K562 (cell line): Measurements from ENCODE around the gene ATXN7. TPM values are rescaled to one million over a fixed set of nuclear protein-coding genes. Genes with fewer than 3 reads are reported as not detected.

Experiments used
- ATAC-seq: fragments of 200-7000 bp; cut with Tn5 transposase; 3 replicates; pipeline ENCODE4 v1.9.1; 2020; ENCODE audit warnings: moderate library complexity
- BruUV-seq: library from RNA; stranded (reverse); fragments of 400-500 nt; replicated peaks from 2 replicates; lab custom pipeline; 2021; lab: Mats Ljungman, UMichigan
- CTCF ChIA-PET: fragments of 300-600 bp; formaldehyde crosslinking; extraction: SDS; loops from one replicate; lab custom pipeline; 2021; ENCODE audit warnings: low intra/inter-chr PET ratio; lab: Yijun Ruan, JAX
- POLR2A ChIA-PET: fragments of 300-600, 350-650 bp; sonication (Branson Sonifier 250); formaldehyde crosslinking; extraction: SDS; loops from one replicate; lab custom pipeline; 2021; ENCODE audit warnings: antibody characterized with exemption, inconsistent platforms; lab: Yijun Ruan, JAX
- DNase-seq, 4 experiments: peaks; one replicate each; pipeline versions ENCODE4 v3.0.0 to v3.0.0-alpha.2; 2011 to 2018; ENCODE audit warnings: low spot score in 3 of 4, mixed read lengths in 3 of 4; ENCODE audit errors: extremely low read depth in 1 of 4
- FAIRE-seq: peaks from 2 replicates; lab custom pipeline; 2011; peaks lifted over from hg19 to GRCh38; lab: Jason Lieb, UNC
- H2AFZ ChIP-seq: 2 replicates; pipeline ENCODE4 v1.6.0; 2011; ENCODE audit warnings: low read depth, low read length, control low read depth, inconsistent platforms
- H3K27ac ChIP-seq: fragments of 200-600 bp; 3 replicates; pipeline ENCODE4 v1.8.0; 2011; ENCODE audit warnings: low read depth, mild to moderate bottlenecking, control low read depth, inconsistent platforms, low read length, moderate library complexity, mixed read lengths; ENCODE audit errors: extremely low read depth
- H3K27me3 ChIP-seq, 2 experiments: fragments of 300-600 bp in 1 of 2; 2 replicates in 1 of 2; 3 replicates in 1 of 2; pipeline versions ENCODE4 v1.6.0 to v1.8.0; 2011; ENCODE audit warnings: inconsistent platforms in 2 of 2, low read length in 2 of 2, mild to moderate bottlenecking in 1 of 2, mixed read lengths in 1 of 2, moderate library complexity in 1 of 2; ENCODE audit not compliant: control insufficient read depth in 2 of 2, insufficient read depth in 2 of 2
- H3K36me3 ChIP-seq: fragments of 300-600 bp; 3 replicates; pipeline ENCODE4 v1.8.0; 2011; ENCODE audit warnings: mild to moderate bottlenecking, low read length, inconsistent platforms; ENCODE audit not compliant: control insufficient read depth, insufficient read depth
- H3K4me1 ChIP-seq, 2 experiments: fragments of 200-600 bp in 1 of 2; replicated peaks in 1 of 2; 2 replicates in 1 of 2; 3 replicates in 1 of 2; pipeline versions ENCODE4 v1.5.1 to v1.8.0; 2011; ENCODE audit warnings: inconsistent platforms in 2 of 2, low read length in 2 of 2, mild to moderate bottlenecking in 1 of 2, mixed read lengths in 1 of 2, moderate library complexity in 1 of 2; ENCODE audit not compliant: control insufficient read depth in 2 of 2, insufficient read depth in 2 of 2
- H3K4me2 ChIP-seq: 2 replicates; pipeline ENCODE4 v1.6.1; 2011; ENCODE audit warnings: low read length, control low read depth, inconsistent platforms, mixed read lengths; ENCODE audit not compliant: insufficient read depth
- H3K4me3 ChIP-seq: fragments of 200-600 bp; sonication (generic), shearing (Covaris generic); 2 replicates; pipeline ENCODE4 v1.5.1; 2016; ENCODE audit warnings: control low read depth, inconsistent platforms
- H3K79me2 ChIP-seq: fragments of 200-600 bp; 3 replicates; pipeline ENCODE4 v1.8.0; 2011; ENCODE audit warnings: low read length, inconsistent platforms; ENCODE audit not compliant: control insufficient read depth, insufficient read depth
- H3K9ac ChIP-seq, 2 experiments: 2 replicates each; pipeline versions ENCODE4 v1.6.0 to v1.6.1; 2011; ENCODE audit warnings: low read depth in 2 of 2, low read length in 2 of 2, control low read depth in 1 of 2, inconsistent platforms in 1 of 2, mild to moderate bottlenecking in 1 of 2, mixed read lengths in 1 of 2; ENCODE audit not compliant: insufficient read depth in 1 of 2
- H3K9me1 ChIP-seq: one replicate; pipeline ENCODE4 v1.6.0; 2011; ENCODE audit warnings: inconsistent platforms, mild to moderate bottlenecking, low read length, moderate library complexity; ENCODE audit not compliant: control insufficient read depth, insufficient read depth
- H3K9me3 ChIP-seq: replicated peaks from 2 replicates; pipeline ENCODE4 v1.5.1; 2011; ENCODE audit warnings: low read depth, low read length, inconsistent platforms; ENCODE audit not compliant: control insufficient read depth, insufficient read depth
- H4K20me1 ChIP-seq: replicated peaks from 2 replicates; pipeline ENCODE4 v1.6.1; 2011; ENCODE audit warnings: low read length, inconsistent platforms, mixed read lengths; ENCODE audit not compliant: control insufficient read depth, insufficient read depth
- BDP1 ChIP-seq: IDR thresholded peaks from 3 replicates; pipeline ENCODE4 v1.6.1; 2011; ENCODE audit not compliant: insufficient read length, insufficient read depth
- CBFA2T3 ChIP-seq: fragments of 450-650 bp; IDR thresholded peaks from 2 replicates; pipeline ENCODE4 v1.6.1; 2017
- CEBPB ChIP-seq: fragments of 450-650 bp; IDR thresholded peaks from 2 replicates; pipeline ENCODE4 v1.6.1; 2016; ENCODE audit warnings: missing genetic modification characterization, missing compliant biosample characterization
- COPS2 ChIP-seq: fragments of 450-650 bp; conservative IDR thresholded peaks from 2 replicates; pipeline ENCODE4 v1.6.1; 2016; ENCODE audit warnings: mild to moderate bottlenecking, moderate library complexity
- E4F1 ChIP-seq: fragments of 250-450 bp; sonication (Bioruptor Pico); IDR thresholded peaks from 2 replicates; pipeline ENCODE4 v1.5.0; 2021; ENCODE audit warnings: mild to moderate bottlenecking, borderline replicate concordance
- ESRRA ChIP-seq: fragments of 450-650 bp; IDR thresholded peaks from 2 replicates; pipeline ENCODE4 v1.6.1; 2014; ENCODE audit warnings: low read depth, mild to moderate bottlenecking, moderate library complexity, borderline replicate concordance
- HDAC2 ChIP-seq: fragments of 450-650 bp; IDR thresholded peaks from 2 replicates; pipeline ENCODE4 v1.6.1; 2016; ENCODE audit warnings: mild to moderate bottlenecking
- HLTF ChIP-seq: fragments of 450-650 bp; IDR thresholded peaks from 2 replicates; pipeline ENCODE4 v1.6.1; 2016
- ILF3 ChIP-seq: fragments of 450-650 bp; IDR thresholded peaks from 2 replicates; pipeline ENCODE4 v1.6.1; 2018; ENCODE audit warnings: antibody characterized with exemption, mild to moderate bottlenecking, moderate library complexity, borderline replicate concordance
- JUN ChIP-seq, 2 experiments: sonication (generic) in 1 of 2; formaldehyde crosslinking in 1 of 2; IDR thresholded peaks; 2 replicates each; pipeline versions ENCODE4 v1.6.1 to v1.8.0; 2012 to 2022; ENCODE audit warnings: borderline replicate concordance in 2 of 2, mild to moderate bottlenecking in 2 of 2, improper control_type of control experiment in 1 of 2, low read depth in 1 of 2, low read length in 1 of 2, missing genetic modification reagents in 1 of 2
- LEF1 ChIP-seq: fragments of 450-650 bp; IDR thresholded peaks from 2 replicates; pipeline ENCODE4 v1.6.1; 2016; ENCODE audit warnings: mild to moderate bottlenecking
- NUFIP1 ChIP-seq: fragments of 450-650 bp; IDR thresholded peaks from 2 replicates; pipeline ENCODE4 v1.6.1; 2018; ENCODE audit not compliant: partially characterized antibody
- PHB ChIP-seq: fragments of 250-450 bp; sonication (Bioruptor Pico); IDR thresholded peaks from 2 replicates; pipeline ENCODE4 v1.5.0; 2021
- POLR3A ChIP-seq: IDR thresholded peaks from 2 replicates; pipeline ENCODE4 v1.6.1; 2011; ENCODE audit warnings: borderline replicate concordance, mild to moderate bottlenecking, moderate library complexity; ENCODE audit not compliant: insufficient read length, insufficient read depth; ENCODE audit errors: extremely low read depth
- RBM34 ChIP-seq: fragments of 200-400 bp; formaldehyde crosslinking; IDR thresholded peaks from 2 replicates; pipeline ENCODE4 v1.6.1; 2018; ENCODE audit warnings: low read length, borderline replicate concordance; ENCODE audit not compliant: insufficient read depth
- ZFP1 ChIP-seq: fragments of 450-650 bp; formaldehyde crosslinking; IDR thresholded peaks from 2 replicates; pipeline ENCODE4 v1.4.0; 2020; ENCODE audit warnings: mild to moderate bottlenecking, mixed read lengths
- ZNF384 ChIP-seq: IDR thresholded peaks from 2 replicates; pipeline ENCODE4 v1.6.1; 2012; ENCODE audit warnings: low read depth, low read length, improper control_type of control experiment
- ZNF644 ChIP-seq: fragments of 200-800 bp; sonication (Bioruptor generic); IDR thresholded peaks from 2 replicates; pipeline ENCODE4 v1.6.1; 2016; ENCODE audit warnings: low read depth, missing genetic modification characterization, missing compliant biosample characterization
- WGBS: fragments of 100-300 bp; shearing (Covaris generic); methylation state at CpG from one replicate; pipeline ENCODE4 v1.1.6; 2016; ENCODE audit warnings: low coverage, mixed read lengths; ENCODE audit not compliant: insufficient coverage; ENCODE audit errors: missing lambda C conversion rate; 5-methylcytosine and 5-hydroxymethylcytosine counted together
- in situ Hi-C: fragments of 300-500 bp; cut with MboI; formaldehyde crosslinking; loops from 4 replicates; pipeline ENCODE4 v1.15.0; 2018; ENCODE audit warnings: inconsistent platforms, mixed read lengths
- intact Hi-C: fragments of 100-400 bp; cut with micrococcal nuclease; formaldehyde crosslinking; loops from 2 replicates; pipeline ENCODE4 v1.14.2; 2022
- polyA plus RNA-seq, 8 experiments: library from polyadenylated mRNA; depleted of rRNA in 4 of 8; stranded (reverse) in 5 of 8; unstranded in 3 of 8; fragments of >200 nt; fragmentation: Nextera tagmentation in 2 of 8; fragmentation: Illumina TruSeq in 1 of 8; extraction: Ambion mirVana in 2 of 8; extraction: Trizol in 1 of 8; gene quantifications; 2 replicates each; pipeline versions ENCODE4 v1.2.1 to v1.2.3, GENCODE V29; 2011 to 2014; ENCODE audit warnings: inconsistent platforms in 1 of 8, missing spikeins in 1 of 8
- total RNA-seq, 7 experiments: library from RNA; depleted of rRNA in 6 of 7; stranded (reverse); fragments of >200 nt in 6 of 7; fragmentation: Illumina TruSeq in 2 of 7; extraction: Trizol in 2 of 7; gene quantifications; 2 replicates each; pipeline versions ENCODE4 v1.2.1 to v1.2.3, GENCODE V29; 2011 to 2021; ENCODE audit warnings: low replicate concordance in 1 of 7
- TF ChIP-seq, protein P1 (sequence below): fragments of 450-650 bp; IDR thresholded peaks from 2 replicates; pipeline ENCODE4 v1.6.1; 2016

Gene ATXN7
- total and polyA plus RNA-seq, 9 of the 15 experiments (the other 6 are each of a cell fraction or from before 2014, with no cell fraction given), result 0.41 to 9.2 (median 6.7) TPM

DNA sequence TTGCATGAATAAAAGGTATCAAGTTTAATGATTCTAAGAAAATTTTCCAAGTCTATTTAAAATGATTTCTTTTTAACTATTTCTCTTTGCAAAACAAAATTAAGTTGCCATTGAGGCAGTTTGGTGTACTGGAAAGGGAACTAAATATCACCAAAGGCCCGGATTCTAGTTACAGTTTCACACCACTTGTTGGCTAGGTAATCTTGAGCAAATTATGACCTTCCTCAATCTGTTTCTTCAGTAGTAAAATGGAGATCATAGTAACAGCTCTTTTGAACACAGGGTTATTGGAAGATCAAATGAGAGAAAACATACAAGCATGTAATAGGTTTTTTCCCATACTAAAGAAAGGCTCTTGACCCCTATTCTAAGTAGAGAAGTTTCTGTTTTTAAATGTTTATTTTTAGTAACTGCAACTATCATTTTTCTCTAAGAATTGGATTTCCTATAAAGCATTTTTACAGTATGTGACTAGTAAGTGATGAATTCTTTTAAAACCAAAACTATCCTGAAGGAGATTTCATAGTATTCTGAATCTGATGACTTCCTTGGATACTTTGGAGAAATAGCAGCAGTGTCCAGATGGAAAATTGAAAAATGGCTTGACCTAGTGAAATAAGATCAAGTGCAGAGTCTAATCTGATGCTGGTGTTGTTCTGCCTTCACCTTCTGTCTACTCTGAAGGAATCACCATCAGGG is 32.8 kb downstream of the ATXN7 start:
- intact Hi-C loops, result no loop called here
- Histone ChIP-seq H3K27me3 (no peaks in the 10 kb centered on the region), H3K9me1 (no peaks in the 10 kb centered on the region), H3K4me2 (no peak overlapping the region), H3K9me3 (no peaks in the 10 kb centered on the region), H3K4me1 (peaks cover 0 to 4% of the 10 kb centered on the region in 2 experiments; a peak in 2 of 5 replicates), H2AFZ (no peak overlapping the region), H3K36me3 (peaks cover 17% of the 10 kb centered on the region; the same call in 2 of the 3 replicates), H3K27ac (no peak overlapping the region), H3K9ac (no peak overlapping the region), H3K4me3 (no peak overlapping the region)
- POLR2A ChIA-PET, result no interaction called here
- CTCF ChIA-PET, result no interaction called here
- no TSS peak for BruUV-seq
- no peak for FAIRE-seq
- TF ChIP-seq POLR3A, result no peak
- no peak for TF ChIP-seq LEF1
- TF ChIP-seq CEBPB (tag), result no peak
- TF ChIP-seq ZFP1 (CRISPR knock-in tag), result no peak
- TF ChIP-seq, protein P1, sequence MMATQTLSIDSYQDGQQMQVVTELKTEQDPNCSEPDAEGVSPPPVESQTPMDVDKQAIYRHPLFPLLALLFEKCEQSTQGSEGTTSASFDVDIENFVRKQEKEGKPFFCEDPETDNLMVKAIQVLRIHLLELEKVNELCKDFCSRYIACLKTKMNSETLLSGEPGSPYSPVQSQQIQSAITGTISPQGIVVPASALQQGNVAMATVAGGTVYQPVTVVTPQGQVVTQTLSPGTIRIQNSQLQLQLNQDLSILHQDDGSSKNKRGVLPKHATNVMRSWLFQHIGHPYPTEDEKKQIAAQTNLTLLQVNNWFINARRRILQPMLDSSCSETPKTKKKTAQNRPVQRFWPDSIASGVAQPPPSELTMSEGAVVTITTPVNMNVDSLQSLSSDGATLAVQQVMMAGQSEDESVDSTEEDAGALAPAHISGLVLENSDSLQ, result no peak
- no peak for TF ChIP-seq COPS2
- TF ChIP-seq E4F1 (CRISPR knock-in tag), result no peak
- no peak for TF ChIP-seq BDP1
- TF ChIP-seq ZNF384, result no peak
- TF ChIP-seq ZNF644, result no peak
- no peak for TF ChIP-seq HLTF
- no peak for TF ChIP-seq HDAC2
- no peak for TF ChIP-seq ESRRA
- TF ChIP-seq RBM34, result no peak
- no peak for TF ChIP-seq PHB (CRISPR knock-in tag)
- no peak for TF ChIP-seq JUN (IDR thresholded peaks at IDR 0.05; ENCODE audit: borderline replicate concordance, low read depth, low read length)
- no peak for TF ChIP-seq JUN (CRISPR knock-in tag; IDR thresholded peaks at IDR 0.05; ENCODE audit: borderline replicate concordance)
- TF ChIP-seq NUFIP1, result no peak
- TF ChIP-seq CBFA2T3, result no peak
- no peak for TF ChIP-seq ILF3
- TF ChIP-seq, all 486 proteins: peak for 0
- in situ Hi-C loops, result no loop called here
- DNase-seq, result no peak
- ATAC-seq, result no peak
- 83% methylated on average over 1 of the region's 1 CpG for WGBS
- Histone ChIP-seq H4K20me1 (no peaks in the 10 kb centered on the region), H3K79me2 (peaks cover 2% of the 10 kb centered on the region; the same call in 1 of the 3 replicates)
